Measurements from ENCODE around the gene LTO1. TPM values are rescaled to one million over a fixed set of nuclear protein-coding genes. Genes with fewer than 3 reads are reported as not detected.

The LTO1 gene
- total and polyA plus RNA-seq, 10 of the 15 experiments (the other 5 are each of a cell fraction or from before 2014, with no cell fraction given): 2.6 to 27.5 (median 14.4) TPM

- ChIA-PET CTCF (no interaction called here), SMC1A (ENCODE audit: uncharacterized antibody, unreplicated experiment) (no interaction called here), POLR2A (no interaction called here), RAD21 (ENCODE audit: unreplicated experiment) (no interaction called here)
- Histone ChIP-seq H4K20me1 (ENCODE audit: control insufficient read depth, insufficient read depth) (no peaks in the 10 kb centered on the region), H3K4me2 (ENCODE audit: control insufficient read depth, insufficient read depth) (no peak overlapping the region), H3K4me3 (no peak overlapping the region), H3K9ac (ENCODE audit: control insufficient read depth, insufficient read depth, low read length) (no peak overlapping the region), H3K36me3 (ENCODE audit: control insufficient read depth in 2 of 2, insufficient read depth in 2 of 2, low read length in 1 of 2) (no peaks in the 10 kb centered on the region), H3K9me3 (replicated peaks; ENCODE audit: control insufficient read depth, insufficient read depth, low read length) (no peaks in the 10 kb centered on the region; the same call in 2 of the 3 replicates), H3K27ac (ENCODE audit: control insufficient read depth, insufficient read depth) (no peak overlapping the region), H2AFZ (ENCODE audit: control insufficient read depth, low read depth, low read length) (no peak overlapping the region), H3K79me2 (ENCODE audit: control insufficient read depth, insufficient read depth, low read length) (no peaks in the 10 kb centered on the region), H3K27me3 (replicated peaks in 1 of 2; ENCODE audit: control insufficient read depth in 2 of 2, insufficient read depth in 2 of 2, low read length in 1 of 2) (no peaks in the 10 kb centered on the region), H3K4me1 (ENCODE audit: control insufficient read depth, insufficient read depth, low read length) (no peaks in the 10 kb centered on the region)
- FAIRE-seq (no peak), ATAC-seq (no peak), DNase-seq (ENCODE audit: low read depth, low spot score) (no peak)
- intact Hi-C loops (cut with micrococcal nuclease; ENCODE audit: unreplicated experiment) (no loop called here), in situ Hi-C loops (cut with MboI) (no loop called here)
- TF ChIP-seq ZNF274 (IDR thresholded peaks at IDR 0.05; ENCODE audit: insufficient read depth, insufficient read length) (no peak), E4F1 (IDR thresholded peaks at IDR 0.05; ENCODE audit: borderline replicate concordance, partially characterized antibody) (no peak), HDAC6 (IDR thresholded peaks at IDR 0.05; ENCODE audit: unreplicated experiment) (no peak), BACH1 (IDR thresholded peaks at IDR 0.05; ENCODE audit: borderline replicate concordance) (no peak), NR2F1 (conservative IDR thresholded peaks at IDR 0.05) (no peak), SP1 (IDR thresholded peaks at IDR 0.05; ENCODE audit: low read depth, low read length) (no peak), RELB (IDR thresholded peaks at IDR 0.05; ENCODE audit: low read depth) (no peak), PML (IDR thresholded peaks at IDR 0.05; ENCODE audit: low read length) (no peak), TCF12 (IDR thresholded peaks at IDR 0.05; ENCODE audit: low read depth, low read length) (no peak)
- 44% methylated on average over 20 of the region's 20 CpGs for WGBS (ENCODE audit: insufficient coverage, insufficient replicate concordance, low lambda C conversion rate, missing lambda C conversion rate)
- no TSS peak for BruUV-seq (replicated peaks)
Observed at GRCh38 chr11:69656536-69657455, 18.4 kb downstream of the LTO1 start.
